NCI-H1048 (cell line): ENCODE results near the gene ARL15.

Experiments
- DNase-seq: peaks from one replicate; lab custom pipeline; 2025; lab: John Stamatoyannopoulos, UW

The ARL15 gene

GRCh38 chr5:54207566-54207965 is 102.8 kb downstream of the ARL15 start:
- DNase-seq = no peak

GRCh38 chr5:54206580-54207229 is 103.7 kb downstream of the ARL15 start:
- no peak for DNase-seq

- no peak for DNase-seq
Measured at GRCh38 chr5:54205918-54206317, 104.5 kb downstream of the ARL15 start.

DNA sequence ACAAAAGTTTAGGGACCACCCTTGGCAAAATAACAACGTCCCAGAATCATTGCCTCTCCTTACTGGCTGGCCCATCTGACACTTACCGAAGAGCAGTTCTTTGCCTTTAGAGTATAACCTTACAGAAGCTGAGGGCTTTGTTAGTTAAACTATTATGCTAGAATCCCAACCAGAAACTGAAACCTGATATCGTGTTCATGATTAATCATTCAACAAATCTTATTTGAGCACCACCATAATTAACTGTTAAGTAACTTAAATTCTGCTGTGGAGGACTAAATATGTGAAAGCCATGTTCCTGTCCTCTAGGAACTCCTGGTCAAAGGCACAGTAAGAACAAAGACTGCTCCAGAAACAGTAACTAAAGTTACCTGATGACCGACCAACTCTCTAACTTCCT is 104.9 kb downstream of the ARL15 start:
- DNase-seq = no peak

DNA sequence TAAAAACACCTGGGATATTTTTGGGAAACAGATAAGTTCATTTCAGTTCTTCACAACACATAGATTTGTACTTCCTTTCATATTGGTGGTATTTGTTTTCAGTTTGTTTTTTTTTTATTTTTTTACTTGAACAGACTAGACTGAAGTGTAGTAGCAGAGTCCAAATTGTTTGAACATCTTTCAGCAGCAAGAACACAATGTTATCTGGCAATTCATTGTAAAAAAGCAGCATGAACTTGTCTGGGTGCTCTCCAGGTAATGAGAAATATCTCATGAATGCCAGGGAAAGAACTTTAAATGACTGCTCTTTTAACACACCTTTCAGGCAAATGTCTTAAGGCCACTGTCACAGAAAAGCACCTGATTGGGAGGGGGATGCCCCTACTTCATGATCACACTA is 113.4 kb downstream of the ARL15 start:
- DNase-seq = no peak

GRCh38 chr5:54195701-54196100 is 114.7 kb downstream of the ARL15 start:
- no peak for DNase-seq

DNA sequence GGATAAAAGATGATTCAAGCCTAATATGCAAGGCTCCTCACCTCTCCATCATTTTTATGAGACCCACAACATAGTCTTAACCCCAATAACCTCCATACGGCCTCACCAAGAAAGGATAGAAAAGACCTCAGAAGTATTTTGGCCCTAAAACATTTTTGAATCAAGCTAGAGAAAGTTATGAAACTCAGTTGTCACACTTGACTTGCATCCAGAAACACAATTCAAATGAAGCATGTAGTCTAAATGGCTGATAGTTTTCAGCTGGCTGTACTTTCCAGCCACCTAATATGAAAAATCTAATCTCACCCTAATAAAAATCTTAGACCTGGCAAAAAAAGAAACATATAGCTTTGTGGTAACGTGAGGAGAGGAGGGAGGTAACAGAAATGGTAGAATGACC is 116.1 kb downstream of the ARL15 start:
- DNase-seq = no peak

DNA sequence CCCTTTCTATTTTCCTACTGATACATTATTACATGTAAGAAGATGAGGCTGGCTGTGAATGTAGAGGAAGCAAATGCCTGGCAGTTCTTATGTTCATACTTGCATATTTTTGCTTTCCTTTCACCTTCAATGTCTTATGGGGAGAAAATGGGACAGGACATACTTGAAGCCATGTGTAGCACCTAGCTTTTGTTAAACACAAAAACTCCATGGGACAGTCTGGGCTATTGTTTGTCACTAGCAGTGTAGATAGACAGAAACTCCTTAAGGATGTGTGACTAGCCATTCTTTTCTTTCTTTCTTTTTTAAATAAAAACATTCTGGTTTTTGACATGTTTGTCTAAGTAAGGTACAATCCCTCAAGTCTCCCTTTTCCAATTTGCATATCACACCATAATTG is 122.7 kb downstream of the ARL15 start:
- DNase-seq = no peak

DNA sequence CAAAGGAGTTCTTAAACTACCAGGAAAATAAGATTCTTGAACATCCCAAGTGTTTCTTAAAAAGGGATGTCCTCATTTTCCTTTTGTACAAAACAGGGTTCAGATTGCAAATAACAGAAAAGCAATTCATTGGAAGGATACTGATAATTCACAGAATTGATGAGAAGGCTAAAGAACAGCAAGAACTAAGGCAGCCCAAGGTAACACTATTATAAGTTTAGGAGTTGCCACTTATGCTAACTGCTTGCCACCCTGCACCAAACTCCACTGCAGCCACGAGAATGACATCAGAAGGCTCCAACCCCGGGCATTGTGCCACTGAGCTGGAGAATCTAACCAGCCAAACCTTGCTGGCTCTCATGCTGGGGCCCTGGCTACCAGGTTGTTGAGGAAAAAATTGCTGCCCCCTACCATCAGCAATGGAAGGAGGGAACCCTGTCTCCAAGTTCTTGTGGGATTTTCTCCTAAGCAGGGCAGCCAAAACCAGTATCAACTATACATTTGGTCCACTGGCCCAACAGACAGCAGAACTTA is 123.4 kb downstream of the ARL15 start:
- DNase-seq = no peak

DNA sequence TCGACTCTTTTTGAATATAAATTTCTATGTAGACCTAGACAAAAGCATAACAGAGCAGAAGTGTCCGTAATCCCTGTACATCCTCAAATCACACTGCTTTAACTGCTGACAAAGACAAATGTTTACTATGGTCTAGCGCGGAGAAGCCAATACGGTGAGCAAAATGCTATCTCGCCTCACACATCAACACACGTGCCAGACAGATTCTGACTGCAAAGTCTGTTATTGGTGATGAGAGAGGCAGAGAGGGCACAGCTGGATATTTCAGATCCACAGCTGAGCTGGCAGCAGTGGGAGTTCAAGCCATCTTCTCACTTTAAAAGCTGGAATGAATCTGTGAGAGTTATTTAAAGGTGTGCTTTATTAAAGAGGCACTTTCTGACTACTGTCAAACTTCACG is 124.3 kb downstream of the ARL15 start:
- no peak for DNase-seq

GRCh38 chr5:54184806-54185205 is 125.6 kb downstream of the ARL15 start:
- no peak for DNase-seq

GRCh38 chr5:54180630-54181031 is 129.7 kb downstream of the ARL15 start:
- no peak for DNase-seq

GRCh38 chr5:54178991-54179390 is 131.4 kb downstream of the ARL15 start:
- no peak for DNase-seq

- DNase-seq = no peak
Measured at GRCh38 chr5:54178207-54178606, 132.2 kb downstream of the ARL15 start.

DNA sequence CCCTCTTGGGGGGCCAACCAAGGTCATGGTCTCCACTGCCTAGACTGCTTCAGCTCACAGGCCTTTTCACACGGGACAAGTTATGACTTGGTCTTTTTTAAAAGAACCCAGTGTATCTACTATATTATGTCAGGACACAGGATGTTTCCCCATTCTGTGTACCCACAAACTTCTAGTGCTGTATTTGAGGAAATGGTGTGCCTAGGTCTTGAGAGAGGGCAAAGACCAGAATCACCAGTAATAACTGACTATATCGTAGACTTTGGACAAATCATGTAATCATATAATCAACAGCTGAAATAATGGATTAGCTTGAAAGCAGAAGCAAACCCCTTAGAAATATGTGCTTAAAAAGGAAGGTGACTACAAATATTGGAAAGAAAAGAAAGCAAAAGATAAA is 133.3 kb downstream of the ARL15 start:
- no peak for DNase-seq

DNA sequence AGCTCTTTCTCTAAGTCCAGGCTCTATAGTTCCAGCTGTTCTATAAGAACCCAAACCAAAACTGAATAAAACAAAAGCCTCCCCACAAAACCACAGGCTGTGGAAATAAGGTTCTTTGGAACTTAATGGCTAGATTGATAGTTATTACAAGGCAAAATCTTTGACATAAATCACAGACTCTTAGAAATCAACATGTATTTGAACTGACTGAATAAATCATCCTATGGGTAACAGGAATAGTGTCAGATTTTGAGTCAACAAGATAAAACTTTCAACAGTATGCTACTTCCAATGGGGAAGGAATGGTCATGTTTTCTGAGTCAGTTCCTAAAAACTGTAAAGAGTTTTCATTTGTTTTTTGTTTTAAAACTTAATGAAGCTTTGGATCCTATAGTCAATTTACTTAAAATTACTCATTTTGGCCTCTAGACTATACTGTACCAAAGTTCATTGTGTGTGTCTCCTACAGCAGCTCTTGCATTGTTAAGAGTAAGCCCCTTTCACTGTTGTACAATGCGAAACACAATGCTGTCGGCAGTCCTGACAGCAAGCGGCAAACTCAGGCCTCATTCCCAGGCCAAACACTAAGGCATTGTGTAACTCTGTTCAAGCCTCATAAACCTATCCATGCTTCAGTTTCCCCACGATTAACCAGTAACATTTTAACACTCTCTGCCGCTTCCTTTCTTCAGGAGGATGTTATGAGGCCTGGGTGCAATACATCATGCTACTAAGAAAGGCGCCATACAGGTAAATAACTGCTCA is 134.1 kb downstream of the ARL15 start:
- DNase-seq = no peak

DNA sequence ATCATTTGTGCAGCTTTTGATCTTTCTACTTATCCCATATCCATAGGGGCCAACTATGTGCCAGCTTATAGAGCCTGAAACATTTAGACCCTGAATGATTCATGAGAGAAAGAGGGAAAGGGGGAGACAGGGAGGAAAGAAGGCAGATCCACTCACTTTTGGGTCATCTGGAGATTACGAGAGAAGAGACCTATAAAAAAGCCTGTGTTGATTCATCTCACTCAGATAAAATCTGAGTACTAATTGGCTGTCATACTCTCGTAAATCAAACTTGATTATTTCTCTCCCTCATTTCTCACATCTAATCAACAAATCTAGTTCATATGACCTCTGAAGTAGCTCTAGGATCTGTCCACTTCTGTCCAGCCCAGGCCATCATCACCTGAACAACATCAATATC is 137.1 kb downstream of the ARL15 start:
- no peak for DNase-seq

GRCh38 chr5:54171645-54172384 is 138.6 kb downstream of the ARL15 start:
- no peak for DNase-seq

DNA sequence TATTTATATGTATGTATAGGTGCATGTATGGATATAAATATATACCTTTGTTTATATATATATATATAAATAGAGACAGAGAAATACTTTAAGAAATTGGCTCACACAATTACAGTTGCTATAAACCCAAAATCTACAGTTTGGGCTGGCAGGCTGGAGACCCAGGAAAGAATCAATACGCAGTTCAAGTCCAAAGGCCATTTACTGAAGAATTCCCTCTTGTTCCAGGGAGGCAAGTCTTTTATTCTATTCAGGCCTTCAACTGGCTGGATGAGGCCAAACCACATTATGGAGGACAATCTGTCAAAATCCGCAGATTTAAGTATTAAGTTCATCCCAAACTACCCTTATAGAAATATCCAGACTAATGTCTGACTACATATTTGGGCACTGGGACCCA is 144.7 kb downstream of the ARL15 start:
- DNase-seq = no peak

DNA sequence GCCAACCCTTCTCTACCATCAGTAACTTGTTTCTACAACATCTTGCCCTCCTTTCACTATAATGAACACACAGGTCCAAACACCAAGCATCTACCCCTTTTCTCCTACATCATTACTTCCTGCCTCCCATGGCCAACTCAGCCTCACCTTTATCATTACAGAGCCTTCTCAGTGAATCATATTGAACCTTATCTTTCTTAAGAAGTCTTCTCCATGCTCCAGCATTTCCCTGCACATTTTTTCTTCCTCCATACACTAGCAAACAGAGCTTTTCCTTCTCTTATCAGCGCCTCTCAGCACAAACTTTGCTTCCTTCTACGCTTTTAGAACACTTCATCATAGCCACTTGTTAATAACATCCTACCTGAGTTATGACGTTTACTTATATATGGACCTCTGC is 148.2 kb downstream of the ARL15 start:
- no peak for DNase-seq

DNA sequence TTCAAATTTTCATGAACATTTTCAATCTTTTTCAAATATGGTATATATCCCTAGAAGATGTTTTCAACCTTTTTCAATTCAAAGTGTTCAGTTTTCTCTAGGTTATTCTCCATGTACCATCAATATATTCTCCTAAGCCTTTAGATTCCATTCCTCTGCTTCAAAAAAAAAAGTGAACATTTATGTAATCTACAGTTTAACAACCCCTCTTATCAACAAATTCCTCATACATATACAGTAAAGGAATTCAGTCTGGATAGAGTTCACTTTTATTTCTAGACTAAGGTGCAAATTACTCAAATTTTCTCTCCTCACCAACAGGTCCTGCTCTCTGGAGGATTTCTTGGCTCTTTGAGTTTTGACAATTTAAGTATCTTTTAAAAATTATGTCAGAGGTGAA is 150.0 kb downstream of the ARL15 start:
- DNase-seq = no peak

GRCh38 chr5:54159893-54160195 is 150.5 kb downstream of the ARL15 start:
- DNase-seq = no peak
